GM06990 (cell line): ENCODE results near the gene ZNF438.

Source experiments
- DNase-seq: peaks from one replicate; pipeline ENCODE4 v3.0.0-alpha.2; 2011; ENCODE audit not compliant: insufficient read length; ENCODE audit errors: extremely low read depth
- H3K27me3 ChIP-seq: replicated peaks from 2 replicates; pipeline ENCODE4 v1.6.0; 2011; ENCODE audit warnings: low read length; ENCODE audit not compliant: control insufficient read depth, insufficient read depth
- H3K36me3 ChIP-seq: 2 replicates; pipeline ENCODE4 v1.5.1; 2011; ENCODE audit warnings: low read length; ENCODE audit not compliant: control insufficient read depth, insufficient read depth
- H3K4me3 ChIP-seq: replicated peaks from 2 replicates; pipeline ENCODE4 v1.5.1; 2011; ENCODE audit warnings: low read depth, mild to moderate bottlenecking, control low read depth, low read length
- CTCF ChIP-seq: IDR thresholded peaks from 2 replicates; pipeline ENCODE4 v1.5.1; 2011; ENCODE audit warnings: low read length, control low read depth, mild to moderate bottlenecking, inconsistent platforms; ENCODE audit not compliant: insufficient read depth, poor library complexity, severe bottlenecking

ZNF438 gene

GRCh38 chr10:31031558-31032257 is at the start of gene ZNF438:
Gene ZNF438, minus strand, starts transcription at chr10:31031865. Its CDS starts 154,831 bp downstream, at chr10:30877034.
- TF ChIP-seq CTCF = peak; percentile 74
- no peaks in the 10 kb centered on the region for H3K36me3 ChIP-seq
- DNase-seq = peak; percentile 96
- H3K4me3 ChIP-seq = peak within 1 kb of the TSS; percentile 89
- no peaks in the 10 kb centered on the region for H3K27me3 ChIP-seq

GRCh38 chr10:31076610-31076988 is 44.9 kb upstream of the ZNF438 start:
- TF ChIP-seq CTCF = no peak

GRCh38 chr10:31075881-31076609 is 44.4 kb upstream of the ZNF438 start:
- H3K36me3 ChIP-seq = no peaks in the 10 kb centered on the region
- TF ChIP-seq CTCF = no peak
- no peaks in the 10 kb centered on the region; the same call in 1 of the 2 replicates for H3K27me3 ChIP-seq
- DNase-seq = no peak
- no peak overlapping the region for H3K4me3 ChIP-seq

More at GRCh38 chr10:31076610-31076988, 44.9 kb upstream of the ZNF438 start:
- no peak overlapping the region for H3K4me3 ChIP-seq
- no peaks in the 10 kb centered on the region for H3K36me3 ChIP-seq
- H3K27me3 ChIP-seq = no peaks in the 10 kb centered on the region; the same call in 1 of the 2 replicates
- DNase-seq = no peak

GRCh38 chr10:31075434-31075833 is 43.8 kb upstream of the ZNF438 start:
- no peak for DNase-seq
- no peaks in the 10 kb centered on the region for H3K36me3 ChIP-seq
- TF ChIP-seq CTCF = no peak
- no peaks in the 10 kb centered on the region; the same call in none of the 2 replicates for H3K27me3 ChIP-seq
- no peak overlapping the region for H3K4me3 ChIP-seq

GRCh38 chr10:31074722-31075086 is 43.0 kb upstream of the ZNF438 start:
- H3K36me3 ChIP-seq = no peaks in the 10 kb centered on the region
- no peak overlapping the region for H3K4me3 ChIP-seq
- no peak for TF ChIP-seq CTCF
- H3K27me3 ChIP-seq = no peaks in the 10 kb centered on the region; the same call in none of the 2 replicates
- DNase-seq = no peak
